Endothelial cell of umbilical vein (primary cell): ENCODE measurements around the gene USP8. TPM values are rescaled to one million over a fixed set of nuclear protein-coding genes. Genes with fewer than 3 reads are reported as not detected.

Source experiments
- BruUV-seq: library from RNA; stranded (reverse); fragments of 400-500 nt; replicated peaks from 2 replicates; lab custom pipeline; 2021; lab: Mats Ljungman, UMichigan
- CTCF ChIA-PET: fragments of 300-600, 350-600 bp; sonication (Branson Sonifier 250); formaldehyde crosslinking; loops from one replicate; lab custom pipeline; 2021; ENCODE audit warnings: antibody characterized with exemption, inconsistent platforms; lab: Charles Lee
- POLR2A ChIA-PET: fragments of 300-600, 350-600 bp; sonication (Branson Sonifier 250); formaldehyde crosslinking; loops from one replicate; lab custom pipeline; 2021; ENCODE audit warnings: antibody characterized with exemption, inconsistent platforms; lab: Charles Lee
- DNase-seq: peaks from one replicate; pipeline ENCODE4 v3.0.0-alpha.2; 2011; ENCODE audit warnings: low read depth, low spot score
- FAIRE-seq: peaks from 2 replicates; lab custom pipeline; 2011; peaks lifted over from hg19 to GRCh38; lab: Jason Lieb, UNC
- H2AFZ ChIP-seq: 2 replicates; pipeline ENCODE4 v1.6.0; 2012; ENCODE audit warnings: low read depth, low read length, control low read depth, inconsistent platforms
- H3K27ac ChIP-seq: 2 replicates; pipeline ENCODE4 v1.5.1; 2011; ENCODE audit warnings: low read depth, mild to moderate bottlenecking, control low read depth, low read length, moderate library complexity; ENCODE audit not compliant: insufficient read depth
- H3K27me3 ChIP-seq, 2 experiments: 2 replicates each; pipeline versions ENCODE4 v1.6.0 to v1.6.1; 2011; ENCODE audit warnings: low read length in 2 of 2, mixed read lengths in 1 of 2; ENCODE audit not compliant: control insufficient read depth in 2 of 2, insufficient read depth in 2 of 2
- H3K36me3 ChIP-seq, 2 experiments: 2 replicates in 1 of 2; 3 replicates in 1 of 2; pipeline ENCODE4 v1.5.1; 2011; ENCODE audit warnings: low read length in 2 of 2, mild to moderate bottlenecking in 1 of 2, moderate library complexity in 1 of 2; ENCODE audit not compliant: control insufficient read depth in 2 of 2, insufficient read depth in 2 of 2; ENCODE audit errors: extremely low read depth in 1 of 2
- H3K4me1 ChIP-seq: 3 replicates; pipeline ENCODE4 v1.5.1; 2011; ENCODE audit warnings: mild to moderate bottlenecking, low read length; ENCODE audit not compliant: control insufficient read depth, insufficient read depth; ENCODE audit errors: extremely low read depth
- H3K4me2 ChIP-seq: 2 replicates; pipeline ENCODE4 v1.6.1; 2011; ENCODE audit warnings: low read length, control low read depth, mixed read lengths; ENCODE audit not compliant: insufficient read depth
- H3K4me3 ChIP-seq, 3 experiments: fragments of 200-600 bp in 1 of 3; sonication (generic), shearing (Covaris generic) in 1 of 3; replicated peaks in 1 of 3; 2 replicates each; pipeline ENCODE4 v1.5.1; 2011 to 2016; ENCODE audit warnings: control low read depth in 3 of 3, low read length in 3 of 3, mild to moderate bottlenecking in 2 of 3, inconsistent platforms in 1 of 3, low read depth in 1 of 3, moderate library complexity in 1 of 3; ENCODE audit not compliant: insufficient read depth in 1 of 3
- H3K79me2 ChIP-seq: 2 replicates; pipeline ENCODE4 v1.6.0; 2012; ENCODE audit warnings: low read length, inconsistent platforms; ENCODE audit not compliant: control insufficient read depth, insufficient read depth
- H3K9ac ChIP-seq: replicated peaks from 2 replicates; pipeline ENCODE3; 2011; ENCODE audit warnings: low read length, control low read depth; ENCODE audit not compliant: insufficient read depth; ENCODE audit errors: extremely low read depth
- H3K9me1 ChIP-seq: replicated peaks from 3 replicates; pipeline ENCODE4 v1.6.0; 2011; ENCODE audit warnings: mild to moderate bottlenecking, low read length; ENCODE audit not compliant: control insufficient read depth, insufficient read depth; ENCODE audit errors: extremely low read depth
- H3K9me3 ChIP-seq: replicated peaks from 2 replicates; pipeline ENCODE4 v1.5.1; 2012; ENCODE audit warnings: low read length, inconsistent platforms; ENCODE audit not compliant: control insufficient read depth, insufficient read depth
- H4K20me1 ChIP-seq: replicated peaks from 2 replicates; pipeline ENCODE3; 2011; ENCODE audit warnings: mild to moderate bottlenecking, low read length; ENCODE audit not compliant: control insufficient read depth, insufficient read depth; ENCODE audit errors: extremely low read depth
- EZH2 ChIP-seq: IDR thresholded peaks from 2 replicates; pipeline ENCODE4 v1.6.1; 2012; ENCODE audit warnings: borderline replicate concordance, low read depth, mild to moderate bottlenecking, moderate library complexity, low read length, inconsistent platforms; ENCODE audit not compliant: severe bottlenecking
- FOS ChIP-seq: IDR thresholded peaks from 2 replicates; pipeline ENCODE4 v1.6.1; 2011; ENCODE audit warnings: mild to moderate bottlenecking, low read length, moderate library complexity, borderline replicate concordance; ENCODE audit not compliant: insufficient read depth
- GATA2 ChIP-seq: IDR thresholded peaks from 2 replicates; pipeline ENCODE4 v1.7.0; 2011; ENCODE audit warnings: low read depth, mild to moderate bottlenecking, moderate library complexity, mixed read lengths, low read length; ENCODE audit not compliant: insufficient read length, insufficient read depth
- JUN ChIP-seq: IDR thresholded peaks from 2 replicates; pipeline ENCODE4 v1.6.1; 2011; ENCODE audit warnings: borderline replicate concordance, low read depth; ENCODE audit not compliant: insufficient read length, insufficient read depth
- MYC ChIP-seq: IDR thresholded peaks from one replicate; pipeline ENCODE4 v1.6.1; 2011; ENCODE audit warnings: mild to moderate bottlenecking, low read depth, low read length
- POLR2A ChIP-seq: IDR thresholded peaks from 2 replicates; pipeline ENCODE4 v1.6.1; 2012; ENCODE audit warnings: low read depth, mild to moderate bottlenecking, control low read depth, low read length
- POLR2AphosphoS5 ChIP-seq: IDR thresholded peaks from 2 replicates; pipeline ENCODE4 v1.6.1; 2012; ENCODE audit warnings: low read depth, mild to moderate bottlenecking, control low read depth, low read length, moderate library complexity; ENCODE audit not compliant: insufficient read depth
- dilution Hi-C: fragments of 300-500 bp; cut with MboI; formaldehyde crosslinking; loops from one replicate; pipeline ENCODE4 v1.15.0; 2019; ENCODE audit warnings: low sequenced_read_pairs; ENCODE audit not compliant: extremely low pct_ligation_motif_present
- intact Hi-C: fragments of 100-400 bp; cut with micrococcal nuclease; formaldehyde crosslinking; loops from one replicate; pipeline ENCODE4 v1.10.0; 2022
- polyA plus RNA-seq, 4 experiments: library from polyadenylated mRNA; depleted of rRNA in 3 of 4; stranded (reverse) in 3 of 4; unstranded in 1 of 4; fragments of >200 nt; gene quantifications; 2 replicates each; pipeline versions ENCODE4 v1.2.1 to v1.2.3, GENCODE V29; 2011 to 2012; ENCODE audit warnings: missing spikeins in 1 of 4
- total RNA-seq: library from RNA; stranded (reverse); gene quantifications from 2 replicates; pipeline ENCODE4 v1.2.3, GENCODE V29; 2021
- TF ChIP-seq, protein P1 (sequence below), 2 donors: IDR thresholded peaks; 1 replicate in 1 of 2; 2 replicates in 1 of 2; pipeline ENCODE4 v1.5.1; 2011; ENCODE audit warnings: low read length in 2 of 2, mild to moderate bottlenecking in 2 of 2, moderate library complexity in 2 of 2, control low read depth in 1 of 2, inconsistent platforms in 1 of 2, low read depth in 1 of 2; ENCODE audit not compliant: insufficient read depth in 1 of 2; ENCODE audit errors: extremely low read depth in 1 of 2
- TF ChIP-seq, protein P2 (sequence below): IDR thresholded peaks from 2 replicates; pipeline ENCODE4 v1.6.1; 2011; ENCODE audit not compliant: insufficient read depth, insufficient read length

The USP8 gene
- total and polyA plus RNA-seq, 2 donors (not counting 3 experiments of a cell fraction or from before 2014, with no cell fraction given): 19.0 to 44.8 TPM

GRCh38 chr15:50485389-50485788 lies 61.2 kb downstream of the USP8 start:
- Histone ChIP-seq H3K79me2 (no peaks in the 10 kb centered on the region), H4K20me1 (no peaks in the 10 kb centered on the region), H2AFZ (no peak overlapping the region), H3K9me3 (no peaks in the 10 kb centered on the region), H3K9ac (no peak overlapping the region), H3K4me3 (no peak overlapping the region), H3K9me1 (no peaks in the 10 kb centered on the region), H3K4me2 (no peak overlapping the region), H3K27ac (no peak overlapping the region), H3K36me3 (peaks cover 0 to 22% of the 10 kb centered on the region in 2 experiments), H3K27me3 (no peaks in the 10 kb centered on the region), H3K4me1 (no peaks in the 10 kb centered on the region)
- intact Hi-C loops: no loop called here
- CTCF ChIA-PET: no interaction called here
- DNase-seq (no peak), FAIRE-seq (no peak)
- no TSS peak for BruUV-seq
- TF ChIP-seq MYC (no peak), JUN (no peak), POLR2A (no peak), POLR2AphosphoS5 (no peak)
- TF ChIP-seq, protein P1, sequence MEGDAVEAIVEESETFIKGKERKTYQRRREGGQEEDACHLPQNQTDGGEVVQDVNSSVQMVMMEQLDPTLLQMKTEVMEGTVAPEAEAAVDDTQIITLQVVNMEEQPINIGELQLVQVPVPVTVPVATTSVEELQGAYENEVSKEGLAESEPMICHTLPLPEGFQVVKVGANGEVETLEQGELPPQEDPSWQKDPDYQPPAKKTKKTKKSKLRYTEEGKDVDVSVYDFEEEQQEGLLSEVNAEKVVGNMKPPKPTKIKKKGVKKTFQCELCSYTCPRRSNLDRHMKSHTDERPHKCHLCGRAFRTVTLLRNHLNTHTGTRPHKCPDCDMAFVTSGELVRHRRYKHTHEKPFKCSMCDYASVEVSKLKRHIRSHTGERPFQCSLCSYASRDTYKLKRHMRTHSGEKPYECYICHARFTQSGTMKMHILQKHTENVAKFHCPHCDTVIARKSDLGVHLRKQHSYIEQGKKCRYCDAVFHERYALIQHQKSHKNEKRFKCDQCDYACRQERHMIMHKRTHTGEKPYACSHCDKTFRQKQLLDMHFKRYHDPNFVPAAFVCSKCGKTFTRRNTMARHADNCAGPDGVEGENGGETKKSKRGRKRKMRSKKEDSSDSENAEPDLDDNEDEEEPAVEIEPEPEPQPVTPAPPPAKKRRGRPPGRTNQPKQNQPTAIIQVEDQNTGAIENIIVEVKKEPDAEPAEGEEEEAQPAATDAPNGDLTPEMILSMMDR (IDR thresholded peaks at IDR 0.05; ENCODE audit: extremely low read depth in 1 of 2, insufficient read depth in 1 of 2, low read depth in 1 of 2, low read length in 2 of 2): no peak
- TF ChIP-seq, protein P2, sequence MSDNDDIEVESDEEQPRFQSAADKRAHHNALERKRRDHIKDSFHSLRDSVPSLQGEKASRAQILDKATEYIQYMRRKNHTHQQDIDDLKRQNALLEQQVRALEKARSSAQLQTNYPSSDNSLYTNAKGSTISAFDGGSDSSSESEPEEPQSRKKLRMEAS: no peak
- dilution Hi-C loops: no loop called here
- POLR2A ChIA-PET: interaction anchor here (0.6 kb wide), 1 partner anchor 121 kb away, joined by 3 read pairs; no protein-coding TSS in a partner anchor

GRCh38 chr15:50487287-50487686 lies 63.1 kb downstream of the USP8 start:
- no peak overlapping the region for H3K4me2 ChIP-seq
- no peaks in the 10 kb centered on the region for H3K9me3 ChIP-seq
- H3K9me1 ChIP-seq: no peaks in the 10 kb centered on the region
- CTCF ChIA-PET: no interaction called here
- TF ChIP-seq MYC (no peak), GATA2 (no peak), POLR2AphosphoS5 (no peak), FOS (no peak), POLR2A (no peak), JUN (no peak), EZH2 (no peak)
- TF ChIP-seq, protein P2: no peak
- TF ChIP-seq, protein P1 (IDR thresholded peaks at IDR 0.05; ENCODE audit: extremely low read depth in 1 of 2, insufficient read depth in 1 of 2, low read depth in 1 of 2, low read length in 2 of 2): no peak
- H3K36me3 ChIP-seq: peaks cover 2 to 14% of the 10 kb centered on the region in 2 experiments
- H4K20me1 ChIP-seq: no peaks in the 10 kb centered on the region
- intact Hi-C loops: no loop called here
- H3K27me3 ChIP-seq: no peaks in the 10 kb centered on the region
- H3K79me2 ChIP-seq: no peaks in the 10 kb centered on the region
- no peak for DNase-seq
- dilution Hi-C loops: no loop called here
- no peak overlapping the region for H3K4me3 ChIP-seq
- POLR2A ChIA-PET: no interaction called here
- H3K27ac ChIP-seq: no peak overlapping the region
- no peak overlapping the region for H2AFZ ChIP-seq
- no peaks in the 10 kb centered on the region for H3K4me1 ChIP-seq
- no peak overlapping the region for H3K9ac ChIP-seq
- no peak for FAIRE-seq
- BruUV-seq: no TSS peak
